ENCODE data around the gene ASXL1.

DNA sequence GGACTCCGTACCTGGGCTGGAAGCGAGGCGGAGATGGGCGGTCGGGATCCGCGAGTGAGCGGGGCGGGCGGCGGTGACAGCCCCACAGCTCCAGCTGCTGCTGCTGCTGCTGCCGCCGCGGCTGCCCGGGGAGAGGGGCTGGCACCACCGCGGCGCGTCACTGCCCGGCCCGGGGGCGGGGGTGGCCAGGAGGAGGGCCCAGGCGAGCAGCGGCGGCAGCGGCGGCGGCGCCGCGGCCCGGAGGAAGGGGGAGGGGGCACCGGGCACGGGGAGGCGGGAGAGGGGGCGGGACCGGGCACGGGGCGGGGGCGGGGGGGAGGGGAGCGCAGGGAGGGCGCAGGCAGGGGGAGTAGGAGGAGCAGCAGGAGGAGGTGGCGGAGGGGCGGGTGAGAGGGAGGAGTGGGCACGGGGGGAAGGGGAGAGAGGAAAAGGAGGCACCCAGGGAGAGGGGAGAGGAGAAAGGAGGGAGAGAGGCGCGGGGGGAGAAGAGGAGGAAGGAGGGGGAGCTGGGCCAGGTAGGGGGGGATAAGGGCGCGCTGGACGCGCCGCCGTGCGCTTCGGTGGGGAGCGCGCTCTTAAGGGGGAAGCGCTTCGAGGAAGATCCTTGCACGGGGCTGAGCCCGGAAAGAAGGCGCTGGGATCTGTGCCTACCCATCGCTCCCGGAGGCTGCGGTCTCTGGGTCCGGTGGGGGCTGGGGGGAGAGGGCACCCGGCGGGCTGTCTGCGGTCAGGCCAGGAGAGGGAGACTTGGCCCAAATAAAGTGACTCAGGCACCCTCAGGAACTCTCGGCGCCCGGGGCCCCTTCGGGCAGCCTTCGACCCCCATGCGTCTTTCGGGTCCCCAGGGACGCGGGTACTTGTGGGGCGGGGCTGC is 125.5 kb downstream of the ASXL1 start:
- TF ChIP-seq CTCF (IDR thresholded peaks at IDR 0.05) (no peak), EZH2 (IDR thresholded peaks at IDR 0.05; ENCODE audit: borderline replicate concordance, insufficient read depth, low read depth, low read length, poor library complexity, severe bottlenecking) (no peak)
